ENCODE results near the gene RIMS4.

GRCh38 chr20:44731657-44732056 lies 78.7 kb downstream of the RIMS4 start:
- TF ChIP-seq CTCF (IDR thresholded peaks at IDR 0.05; ENCODE audit: borderline replicate concordance, extremely low read depth, low read length, poor library complexity, severe bottlenecking) = no peak
- no peak for TF ChIP-seq EZH2 (IDR thresholded peaks at IDR 0.05; ENCODE audit: borderline replicate concordance, low read depth, low read length, severe bottlenecking)

Measured in DND-41 (cell line).